ENCODE data around the gene SEC14L6.

DNA sequence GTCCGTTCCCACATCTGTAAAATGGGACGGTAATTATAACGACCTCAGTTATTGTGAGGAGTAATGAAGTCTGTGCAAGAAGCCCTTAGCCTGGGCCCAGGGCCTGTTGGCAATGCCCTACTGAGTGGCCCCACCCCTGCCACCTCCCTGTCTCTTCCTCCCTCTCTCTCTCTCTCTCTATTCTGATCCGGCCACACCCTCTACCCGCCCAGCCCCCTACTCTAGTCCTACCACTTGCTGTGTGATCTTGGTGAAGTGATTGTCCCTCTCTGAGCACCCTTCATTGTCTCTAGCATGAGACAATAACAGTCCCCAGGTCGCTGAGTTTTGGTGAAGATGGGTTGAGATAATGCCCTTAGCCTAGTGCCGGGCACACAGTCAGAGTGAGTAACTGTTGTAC is 7.4 kb upstream of the SEC14L6 start:
- TF ChIP-seq, protein P1, sequence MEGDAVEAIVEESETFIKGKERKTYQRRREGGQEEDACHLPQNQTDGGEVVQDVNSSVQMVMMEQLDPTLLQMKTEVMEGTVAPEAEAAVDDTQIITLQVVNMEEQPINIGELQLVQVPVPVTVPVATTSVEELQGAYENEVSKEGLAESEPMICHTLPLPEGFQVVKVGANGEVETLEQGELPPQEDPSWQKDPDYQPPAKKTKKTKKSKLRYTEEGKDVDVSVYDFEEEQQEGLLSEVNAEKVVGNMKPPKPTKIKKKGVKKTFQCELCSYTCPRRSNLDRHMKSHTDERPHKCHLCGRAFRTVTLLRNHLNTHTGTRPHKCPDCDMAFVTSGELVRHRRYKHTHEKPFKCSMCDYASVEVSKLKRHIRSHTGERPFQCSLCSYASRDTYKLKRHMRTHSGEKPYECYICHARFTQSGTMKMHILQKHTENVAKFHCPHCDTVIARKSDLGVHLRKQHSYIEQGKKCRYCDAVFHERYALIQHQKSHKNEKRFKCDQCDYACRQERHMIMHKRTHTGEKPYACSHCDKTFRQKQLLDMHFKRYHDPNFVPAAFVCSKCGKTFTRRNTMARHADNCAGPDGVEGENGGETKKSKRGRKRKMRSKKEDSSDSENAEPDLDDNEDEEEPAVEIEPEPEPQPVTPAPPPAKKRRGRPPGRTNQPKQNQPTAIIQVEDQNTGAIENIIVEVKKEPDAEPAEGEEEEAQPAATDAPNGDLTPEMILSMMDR (IDR thresholded peaks at IDR 0.05; ENCODE audit: low read length): no peak
- TF ChIP-seq EZH2 (optimal IDR thresholded peaks at IDR 0.05; ENCODE audit: low read depth, low read length) (no peak), EZH2phosphoT487 (IDR thresholded peaks at IDR 0.05; ENCODE audit: low read length) (no peak)
